ENCODE results near the gene SAFB2.
A peak's percentile ranks its signal among the peaks of the same experiment; 100 is the strongest.

The SAFB2 gene

DNA sequence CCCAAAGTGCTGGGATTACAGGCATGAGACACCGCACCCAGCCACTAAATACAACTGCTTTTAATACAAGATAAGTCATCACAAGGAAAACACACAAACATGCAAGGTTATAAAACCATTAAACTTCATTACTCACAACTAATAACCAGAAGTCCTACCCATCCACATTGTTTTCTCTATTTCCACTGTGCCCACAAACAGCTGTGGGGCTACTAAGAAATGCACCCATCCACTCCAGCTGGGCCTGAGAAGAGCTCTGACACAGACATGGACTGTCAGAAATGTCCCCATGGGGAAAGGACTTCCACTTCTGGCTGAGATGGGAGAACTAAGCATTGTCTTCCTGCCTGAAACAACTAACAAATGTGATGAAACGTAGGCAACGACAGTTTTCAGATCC is 17.2 kb downstream of the SAFB2 start:
- DNase-seq = no peak

DNA sequence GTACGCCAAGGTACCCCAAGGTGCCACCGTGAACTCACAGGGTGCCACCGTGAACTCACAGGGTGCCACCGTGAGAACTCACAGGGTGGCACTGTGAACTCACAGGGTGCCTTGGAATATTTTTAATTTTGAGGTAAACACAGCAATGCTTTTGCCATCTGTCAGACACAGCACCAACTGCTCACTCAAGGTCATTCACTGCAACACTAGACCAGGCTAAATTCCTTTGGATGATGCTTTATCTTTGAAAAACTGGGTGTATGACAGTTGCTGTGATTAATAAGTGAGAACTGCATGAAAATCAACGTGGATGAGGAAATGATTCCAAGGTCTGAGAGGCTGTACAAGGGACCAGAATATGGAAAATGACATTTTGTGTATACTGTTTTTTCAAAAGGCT is 18.9 kb downstream of the SAFB2 start:
- no peak for DNase-seq

DNA sequence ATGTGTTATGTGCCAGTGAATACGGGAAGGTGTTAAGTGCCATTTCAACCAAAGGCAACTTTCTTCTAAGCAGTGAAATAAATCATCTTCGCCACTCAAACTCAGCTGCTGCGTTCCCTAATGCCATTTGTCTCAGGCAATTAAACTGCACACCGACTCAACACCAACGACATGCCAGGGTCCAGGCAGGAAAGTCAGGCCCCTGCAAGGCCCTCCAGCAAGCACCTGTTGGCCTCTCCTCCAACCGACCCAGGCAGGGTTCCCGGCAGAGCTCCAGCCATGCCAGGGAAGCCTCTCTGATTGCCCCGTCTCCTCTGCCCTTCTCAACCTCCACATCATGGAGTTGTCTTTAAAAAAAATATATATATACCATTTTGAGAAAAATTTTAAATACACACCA is 21.8 kb downstream of the SAFB2 start:
- DNase-seq = no peak

DNA sequence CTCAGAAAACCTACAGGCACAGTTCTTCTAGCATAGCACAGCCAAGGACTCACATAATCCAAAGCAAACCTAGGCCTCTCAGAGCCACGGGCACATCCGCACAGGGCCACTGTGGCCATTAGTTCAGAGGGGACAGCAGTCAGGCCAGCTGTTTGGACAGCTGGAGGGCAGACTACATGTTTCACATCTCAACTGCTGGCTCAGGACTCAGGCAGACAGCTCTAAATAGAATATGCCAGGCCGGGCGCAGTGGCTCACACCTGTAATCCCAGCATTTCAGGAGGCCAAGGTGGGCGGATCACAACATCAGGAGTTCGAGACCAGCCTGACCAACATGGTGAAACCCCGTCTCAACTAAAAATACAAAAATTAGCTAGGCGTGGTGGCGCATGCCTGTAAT is 26.8 kb downstream of the SAFB2 start:
- no peak for DNase-seq

DNA sequence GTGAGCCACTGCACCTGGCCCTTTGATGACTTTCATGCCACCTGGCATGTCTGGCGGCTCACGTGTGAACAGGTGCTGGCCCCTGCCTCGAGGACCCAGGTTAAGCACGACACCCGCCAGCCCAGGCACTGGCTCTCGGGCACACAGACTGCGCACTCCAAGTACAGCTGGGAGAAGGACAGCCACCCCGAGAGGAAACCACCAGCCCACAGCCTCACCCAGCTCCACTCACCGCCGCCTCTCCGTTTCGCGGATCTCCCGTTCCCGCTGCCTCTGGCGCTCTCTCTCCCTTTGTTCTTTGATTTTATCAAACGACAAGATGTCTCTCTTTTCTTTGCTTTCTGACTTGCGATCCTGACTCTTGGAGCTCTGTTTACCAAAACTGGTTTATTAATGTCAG is 27.4 kb downstream of the SAFB2 start:
- DNase-seq = peak; percentile 24

DNA sequence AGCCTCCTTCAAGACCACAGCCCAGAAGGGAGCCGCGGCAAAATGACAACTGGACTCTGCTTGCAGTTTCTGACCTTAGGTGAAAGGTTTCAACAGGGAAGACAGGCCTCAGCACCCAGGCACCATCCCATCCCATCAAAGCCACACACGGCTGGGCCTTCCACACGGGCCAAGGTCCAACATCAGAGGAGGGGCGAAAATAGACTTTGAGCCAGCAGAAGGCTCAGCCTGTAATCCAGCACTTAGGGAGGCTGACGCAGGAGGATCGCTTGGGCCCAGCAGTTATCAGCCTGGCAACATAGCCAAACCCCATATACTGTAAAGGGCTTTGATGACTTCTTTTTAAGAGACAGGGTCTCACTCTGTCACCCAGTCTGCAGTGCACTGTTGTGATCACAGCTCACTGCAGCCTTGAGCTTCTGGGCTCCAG is 28.0 kb downstream of the SAFB2 start:
- DNase-seq = no peak

DNA sequence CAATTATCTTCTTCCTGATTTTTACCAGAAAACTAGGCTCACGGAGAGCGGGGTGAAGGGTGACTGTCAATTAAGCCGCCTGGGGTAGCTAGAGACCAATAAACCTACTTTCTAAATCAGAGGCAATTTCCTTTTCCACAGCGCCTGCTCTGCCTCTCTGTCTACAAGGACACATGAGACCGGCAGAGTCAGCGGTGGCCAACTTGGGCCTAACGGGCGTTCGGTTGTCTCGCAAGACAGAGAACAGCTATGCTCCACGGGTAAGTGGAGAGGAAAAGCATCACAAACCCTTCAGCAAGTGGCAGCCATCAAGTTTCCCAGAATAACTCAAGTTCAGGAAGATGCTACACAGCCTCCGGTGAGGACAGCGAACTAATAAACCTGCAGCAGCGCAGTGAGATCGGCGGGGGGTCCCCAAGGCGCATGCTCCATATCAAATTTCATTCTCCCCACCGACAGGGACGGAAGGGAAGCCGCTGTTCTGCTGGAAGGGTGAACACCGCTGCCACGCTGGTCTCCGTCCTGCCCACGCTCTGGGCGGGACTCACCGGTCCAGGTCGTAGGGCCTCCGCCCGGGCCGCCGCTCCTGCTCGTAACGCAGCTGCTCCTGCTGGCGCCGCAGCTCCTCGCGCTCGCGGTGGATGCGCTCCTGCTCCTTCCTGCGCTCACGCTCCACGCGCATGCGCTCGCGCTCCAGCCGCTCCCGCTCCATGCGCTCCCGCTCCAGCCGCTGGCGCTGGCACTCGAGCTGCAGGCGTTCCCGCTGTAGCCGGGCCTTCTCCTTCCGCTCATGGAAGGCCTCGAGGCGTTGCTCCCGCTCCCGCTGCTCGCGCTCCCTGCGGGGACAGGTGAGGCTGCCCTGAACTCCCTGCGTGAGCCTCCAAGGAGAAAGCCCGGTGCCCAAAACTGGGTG is 29.0 kb downstream of the SAFB2 start:
- DNase-seq = peak; percentile 28

DNA sequence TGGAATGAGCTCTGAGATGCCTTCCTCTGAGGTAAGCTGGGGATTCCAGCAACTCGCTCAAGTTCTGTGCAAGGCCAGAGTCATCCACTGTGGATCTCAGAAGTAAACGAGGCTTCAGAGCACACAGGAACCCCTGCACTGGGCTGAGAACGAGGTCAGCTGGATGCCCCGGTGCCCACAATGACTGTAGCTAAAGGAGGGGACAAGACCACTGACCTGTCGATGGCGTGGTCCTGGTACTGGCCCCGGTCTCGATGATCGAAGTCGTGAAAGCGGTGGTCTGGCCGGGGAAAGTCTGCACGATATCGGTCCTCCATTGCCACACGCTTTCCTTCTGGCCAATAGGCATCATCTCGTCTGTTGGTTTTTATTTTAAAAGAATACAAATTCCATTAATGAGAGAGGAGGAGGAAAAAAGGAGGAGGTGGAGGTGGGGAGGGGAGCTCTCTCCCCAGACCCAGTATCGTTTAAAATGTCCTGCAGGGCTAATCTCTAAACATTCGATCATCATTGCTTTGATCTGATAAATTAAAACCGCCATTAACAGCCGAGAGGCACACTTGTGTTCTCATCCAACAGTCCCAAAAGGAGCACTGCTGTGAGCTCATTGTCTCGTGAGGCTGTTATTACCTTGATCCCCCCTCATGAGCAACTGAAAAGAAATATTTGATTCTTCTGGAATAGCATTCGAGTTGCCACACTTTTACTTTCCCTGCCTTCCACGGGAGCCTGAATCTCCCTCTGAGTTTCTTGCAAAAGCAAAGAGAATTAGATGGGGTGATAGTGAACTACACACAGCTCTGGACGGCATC is 29.8 kb downstream of the SAFB2 start:
- DNase-seq = no peak

DNA sequence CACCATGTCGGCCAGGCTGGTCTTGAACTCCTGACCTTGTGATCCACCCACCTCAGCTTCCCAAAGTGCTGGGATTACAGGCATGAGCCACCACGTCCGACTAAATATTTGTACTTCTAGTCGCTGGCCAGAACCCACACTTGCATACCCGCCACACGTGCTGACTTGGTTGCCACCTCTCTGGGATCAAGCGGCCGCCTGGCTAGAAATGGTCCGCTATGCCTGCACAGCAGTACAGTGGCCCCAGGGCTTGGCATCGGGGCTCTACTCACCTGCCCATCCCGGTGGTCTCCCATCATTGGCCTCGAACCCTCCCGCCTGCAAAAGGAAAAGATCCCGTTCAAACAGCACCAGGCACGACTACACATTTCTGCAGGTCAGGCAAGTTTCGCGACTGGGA is 31.1 kb downstream of the SAFB2 start:
- no peak for DNase-seq

DNA sequence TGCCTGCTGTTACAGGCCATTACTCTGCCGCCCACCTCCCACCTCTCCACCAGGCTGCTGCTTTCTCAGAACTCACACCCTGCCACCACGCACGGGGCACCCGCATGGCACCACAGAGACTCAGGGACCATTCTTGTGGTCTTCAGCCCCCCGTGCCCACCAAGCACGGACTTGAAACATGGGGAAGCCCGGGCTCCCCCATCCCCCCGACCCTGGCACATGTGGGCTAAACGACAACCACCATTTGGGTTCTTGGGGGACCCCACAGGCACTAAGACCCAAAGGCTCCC is 31.8 kb downstream of the SAFB2 start:
- DNase-seq = no peak

DNA sequence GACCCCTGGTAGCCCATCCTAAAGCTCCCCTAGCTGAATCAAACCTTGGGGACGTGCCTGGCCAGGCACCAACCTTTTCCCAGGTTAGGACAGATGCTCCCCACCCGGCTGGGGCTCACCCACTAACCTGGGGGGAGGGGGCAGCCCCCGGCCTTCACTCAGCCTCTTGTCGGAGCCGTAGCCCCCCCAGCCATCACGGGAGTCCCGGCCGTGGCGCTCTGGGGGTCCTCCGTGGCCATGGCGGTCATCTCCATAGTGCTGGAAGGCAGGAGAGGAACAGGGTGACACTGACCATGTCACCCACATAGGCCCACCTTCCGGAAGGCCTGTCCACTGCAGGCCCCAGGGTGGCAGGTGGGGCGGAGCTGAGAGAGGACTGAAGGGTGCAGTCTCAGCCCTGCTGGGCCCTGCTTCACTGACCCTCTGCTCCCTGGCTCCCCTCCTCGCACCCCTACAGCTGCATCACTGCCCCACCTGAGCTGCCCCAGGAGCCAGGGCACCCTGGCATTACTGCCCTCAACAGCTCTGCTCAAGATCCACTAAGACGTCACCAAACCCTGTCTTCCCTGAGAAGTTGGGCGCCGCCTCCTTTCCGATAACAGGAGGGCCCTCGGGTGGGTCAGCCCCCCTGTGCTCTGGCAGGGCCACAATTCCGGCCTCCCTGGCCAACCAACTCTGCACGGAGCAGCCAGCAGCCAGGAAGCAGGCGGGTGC is 32.3 kb downstream of the SAFB2 start:
- no peak for DNase-seq

DNA sequence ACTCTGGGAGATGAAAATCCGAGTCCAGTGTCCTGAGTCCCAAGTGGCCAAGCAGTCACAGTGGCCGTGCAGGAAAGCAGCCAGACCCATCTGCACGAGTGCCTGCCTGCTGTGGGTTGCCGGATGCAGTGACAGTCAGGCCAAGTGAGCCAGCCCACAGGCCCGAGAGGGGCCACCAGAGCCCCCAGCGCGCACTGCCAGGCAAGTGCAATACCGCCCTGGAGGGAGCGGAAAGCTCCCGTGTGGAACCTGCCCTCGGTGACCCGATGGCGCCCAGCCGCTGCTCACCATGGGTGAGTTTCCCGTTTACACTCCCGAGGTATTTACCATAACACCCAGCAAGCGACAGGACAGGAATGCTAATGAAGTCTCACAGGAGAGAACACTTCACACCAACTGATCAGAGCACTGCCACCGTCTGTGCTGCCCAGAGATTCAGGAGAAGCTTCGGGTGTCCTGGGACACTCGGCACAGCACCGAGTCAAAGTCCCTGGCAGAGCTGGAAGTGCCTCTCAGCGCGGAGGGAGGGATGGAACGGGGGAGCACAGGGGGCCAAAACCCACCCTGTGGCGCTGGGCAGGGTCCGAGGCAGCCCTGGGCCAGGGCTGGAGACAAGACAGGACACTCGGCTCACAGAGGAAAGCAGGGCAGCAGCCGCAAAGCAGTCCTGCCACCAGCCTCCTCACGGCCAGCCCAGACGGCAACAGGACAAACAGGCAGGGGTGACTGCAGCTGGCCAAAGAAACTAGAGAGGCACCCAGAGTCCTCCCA is 33.5 kb downstream of the SAFB2 start:
- DNase-seq = no peak

DNA sequence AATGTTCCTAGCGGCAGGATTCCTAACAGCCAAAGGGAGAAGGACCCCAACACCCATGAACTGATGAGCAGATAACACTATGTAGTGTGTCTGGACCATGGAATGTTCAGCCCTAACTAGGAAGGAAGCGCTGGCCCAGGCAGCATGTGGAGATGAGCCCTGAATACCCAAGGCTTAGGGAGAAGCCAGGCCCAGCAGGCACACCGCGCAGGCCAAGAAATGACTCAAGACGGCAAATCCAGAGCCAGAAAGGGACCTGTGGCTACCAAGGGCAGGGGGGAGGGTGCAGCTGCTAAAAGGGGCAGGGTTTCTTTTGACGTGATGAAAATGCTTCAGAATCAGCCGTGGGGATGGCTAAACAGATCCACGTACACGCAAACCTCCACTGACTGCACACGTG is 34.1 kb downstream of the SAFB2 start:
- DNase-seq = no peak

DNA sequence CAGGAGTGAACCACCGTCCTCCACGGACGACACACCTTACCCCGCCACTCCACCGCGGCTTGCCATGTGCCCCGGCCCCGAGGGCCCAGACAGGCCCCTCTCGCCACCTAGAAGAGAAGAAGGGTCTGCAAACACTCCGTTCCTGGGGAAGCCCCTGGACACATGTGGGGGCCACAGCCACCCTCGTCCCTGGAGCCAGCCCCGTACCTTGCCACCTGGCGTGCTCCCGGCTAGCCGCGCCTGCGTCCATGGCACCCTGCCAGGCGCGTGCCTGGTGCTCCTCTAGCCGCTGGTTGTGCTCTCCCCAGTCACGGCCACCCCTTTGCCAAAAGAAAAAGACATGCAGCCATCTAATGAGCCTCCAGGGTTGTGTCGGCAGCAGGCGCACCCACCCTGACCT is 34.9 kb downstream of the SAFB2 start:
- no peak for DNase-seq

DNA sequence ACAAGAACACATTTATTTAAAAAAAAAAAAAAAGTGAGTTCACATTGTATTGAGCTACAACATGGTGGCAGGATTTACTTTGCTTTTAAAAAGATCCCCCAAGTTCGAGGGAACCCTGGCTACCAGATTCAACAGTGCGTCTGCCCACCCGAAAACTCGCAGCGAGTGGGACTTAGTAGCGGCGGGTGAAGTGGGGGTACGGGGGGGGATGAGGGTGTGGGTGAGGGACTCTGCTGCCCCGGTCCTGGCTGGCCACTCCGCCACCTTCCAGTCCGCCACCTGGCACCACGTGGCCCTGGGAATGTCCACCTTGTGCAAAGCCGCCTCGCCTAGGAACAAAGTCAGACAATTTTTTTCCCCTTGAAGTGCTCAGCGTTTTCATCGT is 35.5 kb downstream of the SAFB2 start:
- DNase-seq = no peak

DNA sequence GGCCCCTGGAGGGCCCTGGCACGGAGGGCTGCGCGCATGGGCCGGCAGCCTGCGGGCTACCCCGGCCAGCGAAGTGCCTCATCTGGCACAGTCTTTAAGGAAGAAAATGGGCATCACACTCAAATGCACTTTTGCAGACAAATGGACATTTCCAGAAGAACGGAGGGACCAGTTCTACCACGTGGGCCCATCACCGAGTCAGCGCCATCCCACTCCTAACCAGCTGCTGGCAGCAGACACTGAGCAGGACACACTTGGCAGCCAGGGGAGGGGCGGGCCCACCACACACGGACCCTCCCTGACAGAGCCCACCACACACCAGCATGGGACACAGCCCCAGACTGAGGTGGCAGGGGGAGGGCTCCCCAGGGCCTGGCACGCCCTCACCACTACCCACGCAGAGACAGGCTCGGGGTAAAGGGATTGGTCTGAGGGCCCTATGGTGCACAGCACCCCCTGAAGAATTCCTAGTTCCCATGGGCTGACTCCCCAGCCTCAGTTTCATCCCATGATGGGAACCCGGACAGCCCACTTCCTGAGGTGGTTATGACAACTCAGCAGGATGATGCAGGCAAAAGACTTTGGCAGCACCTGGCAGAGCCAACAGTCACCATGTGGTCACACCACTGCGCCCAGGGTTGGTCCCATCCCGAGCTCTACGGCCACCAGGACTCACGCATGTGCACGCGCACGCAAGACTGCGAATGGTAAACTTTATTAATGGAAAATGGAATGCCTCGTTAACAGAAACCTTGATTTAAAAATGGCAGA is 36.1 kb downstream of the SAFB2 start:
- DNase-seq = peak; percentile 50

DNA sequence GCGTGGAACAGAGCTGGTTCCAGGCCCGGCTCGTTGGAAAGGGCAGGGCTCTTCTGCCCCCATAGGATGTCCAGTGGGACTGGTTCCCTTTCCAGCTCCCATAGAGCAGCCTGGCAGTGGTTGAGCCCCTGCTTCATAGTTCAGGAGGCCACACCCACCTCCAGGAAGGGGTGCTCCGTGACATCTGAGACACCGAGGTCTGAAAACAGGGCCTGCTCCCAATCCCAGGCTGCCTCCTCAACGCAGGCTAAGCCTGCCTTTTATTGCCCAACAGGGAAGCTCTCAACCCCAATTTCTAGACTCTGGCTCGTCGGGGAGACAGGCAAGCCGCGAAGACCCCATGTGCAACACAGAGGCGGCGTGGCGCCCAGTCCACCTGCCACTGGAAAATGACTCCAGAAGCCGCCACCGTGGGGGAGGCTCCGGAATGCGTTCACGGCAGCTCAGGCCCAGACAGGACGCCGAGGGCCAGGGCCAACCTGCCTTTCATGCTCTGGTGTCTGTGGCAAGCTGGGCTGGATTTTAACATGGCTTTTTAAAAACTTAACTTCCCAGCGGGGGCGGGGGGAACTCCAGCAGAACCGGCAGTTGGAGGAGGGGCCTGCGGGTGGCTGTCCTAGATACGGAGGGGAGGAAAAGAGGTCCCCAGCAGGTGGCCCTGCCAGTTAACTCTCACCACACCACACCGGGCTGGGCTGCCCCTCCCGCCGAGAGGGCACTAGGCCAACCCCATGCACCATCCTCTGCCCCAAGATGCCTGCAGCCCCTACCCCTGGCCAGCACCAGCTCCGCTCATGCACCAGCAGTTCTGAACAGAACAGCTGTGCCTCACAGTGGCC is 36.9 kb downstream of the SAFB2 start:
- DNase-seq = peak; percentile 97

DNA sequence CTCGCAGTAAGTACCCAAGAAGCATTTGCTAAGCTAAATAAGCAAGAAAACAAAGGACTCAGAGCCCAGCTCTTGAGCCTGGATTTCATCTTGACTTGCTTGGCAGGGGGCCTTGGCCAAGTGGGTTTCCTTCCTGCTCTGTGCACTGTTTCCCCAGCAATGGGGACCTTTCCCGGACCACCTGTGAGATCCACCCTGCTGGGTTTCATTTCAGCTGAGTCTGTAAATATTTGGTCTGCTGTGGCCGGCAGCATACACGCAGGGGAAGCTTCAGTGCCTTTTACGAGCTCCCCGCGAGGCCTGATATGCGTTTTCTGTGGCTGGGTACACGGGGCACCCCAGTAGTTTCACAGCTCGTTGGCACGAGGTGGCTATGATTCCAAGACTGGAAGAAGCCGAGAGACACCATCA is 42.4 kb downstream of the SAFB2 start:
- no peak for DNase-seq

DNA sequence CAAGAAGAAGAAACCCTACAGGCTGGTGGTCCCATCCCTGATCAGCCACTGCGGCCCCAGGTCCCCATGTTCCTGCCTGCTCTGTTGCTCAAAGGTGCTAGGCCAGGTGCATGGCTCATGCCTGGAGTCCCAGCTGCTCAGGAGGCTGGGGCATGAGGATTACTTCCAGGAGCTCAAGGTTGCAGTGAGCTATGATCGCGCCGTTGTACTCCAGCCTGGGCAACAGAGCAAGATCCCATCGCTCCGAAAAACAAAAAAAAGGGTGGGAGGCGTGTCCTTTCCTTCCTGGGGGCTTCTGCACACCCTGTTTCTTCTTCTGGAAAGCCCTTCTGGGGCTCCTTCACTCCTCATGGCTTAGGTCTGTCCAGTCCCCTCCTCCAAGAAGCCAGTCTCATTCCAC is 42.9 kb downstream of the SAFB2 start:
- DNase-seq = no peak

DNA sequence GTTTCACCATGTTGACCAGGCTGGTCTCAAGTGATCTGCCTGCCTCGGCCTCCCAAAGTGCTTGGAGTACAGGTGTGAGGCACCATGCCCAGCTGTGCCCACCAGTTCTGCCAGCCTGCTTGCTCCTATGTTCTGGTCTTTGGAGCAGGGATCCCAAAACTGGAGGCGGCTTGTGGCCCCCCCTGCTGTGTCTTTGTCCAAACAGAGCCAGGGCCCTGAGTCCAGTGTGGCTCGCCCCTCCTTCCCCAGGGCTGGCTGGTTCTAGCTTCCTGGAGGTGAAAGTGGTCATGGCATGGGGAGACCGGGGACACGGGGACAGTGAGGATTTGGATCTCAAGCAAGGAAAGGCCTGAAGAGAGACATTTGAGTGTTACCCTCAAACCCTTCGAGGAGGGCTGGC is 43.3 kb downstream of the SAFB2 start:
- no peak for DNase-seq

All from hematopoietic multipotent progenitor cell treated with erythropoietin and hydrocortisone succinate and interleukin-3 and kit ligand, for 4 days (in vitro differentiated cells).